GM12875 (cell line): Measurements from ENCODE around the gene PLK4.

Experiments used
- H3K4me3 ChIP-seq: one replicate; pipeline ENCODE4 v1.5.1; 2011; ENCODE audit warnings: low read depth, low read length, control low read depth
- CTCF ChIP-seq: IDR thresholded peaks from 2 replicates; pipeline ENCODE4 v1.5.1; 2011; ENCODE audit warnings: low read depth, mild to moderate bottlenecking, control low read depth, inconsistent platforms, low read length, moderate library complexity, borderline replicate concordance; ENCODE audit not compliant: insufficient read depth

The PLK4 gene

GRCh38 chr4:127870281-127870680 lies 10.4 kb upstream of the PLK4 start:
- no peak overlapping the region for H3K4me3 ChIP-seq
- TF ChIP-seq CTCF = no peak

- no peak for TF ChIP-seq CTCF
These were observed 10.0 kb upstream of the PLK4 start for GRCh38 chr4:127870688-127871087.

GRCh38 chr4:127875791-127876190 lies 4.9 kb upstream of the PLK4 start:
- TF ChIP-seq CTCF = no peak
- no peak overlapping the region for H3K4me3 ChIP-seq

More at GRCh38 chr4:127870688-127871087, 10.0 kb upstream of the PLK4 start:
- no peak overlapping the region for H3K4me3 ChIP-seq

- no peak for TF ChIP-seq CTCF
- peak overlapping the region; percentile 99 for H3K4me3 ChIP-seq
These were observed 821 bp downstream of the PLK4 start for GRCh38 chr4:127881563-127881864.

GRCh38 chr4:127888559-127888958 lies 7.9 kb downstream of the PLK4 start:
- H3K4me3 ChIP-seq = no peak overlapping the region
- TF ChIP-seq CTCF = no peak

- H3K4me3 ChIP-seq = no peak overlapping the region
- TF ChIP-seq CTCF = no peak
These were observed 9.2 kb downstream of the PLK4 start for GRCh38 chr4:127889903-127890302.

- TF ChIP-seq CTCF = no peak
These were observed 15.4 kb downstream of the PLK4 start for GRCh38 chr4:127896069-127896468.

More at GRCh38 chr4:127896069-127896468, 15.4 kb downstream of the PLK4 start:
- no peak overlapping the region for H3K4me3 ChIP-seq
